ENCODE measurements around the gene EVX1.
A peak's percentile ranks its signal among the peaks of the same experiment; 100 is the strongest.

EVX1 gene

GRCh38 chr7:27242555-27243339, at the start of gene EVX1:
Gene EVX1 (plus strand): TSS chr7:27242802. CDS start chr7:27243031, 229 bp downstream.
- no peak for DNase-seq (ENCODE audit: low read depth)

- DNase-seq (ENCODE audit: low read depth), result no peak
Observed at GRCh38 chr7:27193335-27194001, 49.1 kb upstream of the EVX1 start.

GRCh38 chr7:27194002-27194352, 48.6 kb upstream of the EVX1 start:
- DNase-seq (ENCODE audit: low read depth), result no peak

- no peak for DNase-seq (ENCODE audit: low read depth)
Observed at GRCh38 chr7:27194686-27195379, 47.8 kb upstream of the EVX1 start.

- DNase-seq (ENCODE audit: low read depth), result peak; percentile 74
Observed at GRCh38 chr7:27196287-27196767, 46.3 kb upstream of the EVX1 start.

GRCh38 chr7:27197137-27198042, 45.2 kb upstream of the EVX1 start:
- no peak for DNase-seq (ENCODE audit: low read depth)

- no peak for DNase-seq (ENCODE audit: low read depth)
Observed at GRCh38 chr7:27198138-27198841, 44.3 kb upstream of the EVX1 start.

- no peak for DNase-seq (ENCODE audit: low read depth)
Observed at GRCh38 chr7:27198871-27199801, 43.5 kb upstream of the EVX1 start.

GRCh38 chr7:27199849-27200760, 42.5 kb upstream of the EVX1 start, which contains the start of gene HOXA13:
Gene HOXA13 (minus strand): TSS chr7:27200091. CDS start chr7:27200077, 14 bp downstream.
- no peak for DNase-seq (ENCODE audit: low read depth)

- no peak for DNase-seq (ENCODE audit: low read depth)
Observed at GRCh38 chr7:27200761-27201579, 41.6 kb upstream of the EVX1 start.

GRCh38 chr7:27201580-27202017, 41.0 kb upstream of the EVX1 start:
- no peak for DNase-seq (ENCODE audit: low read depth)

- DNase-seq (ENCODE audit: low read depth), result no peak
Observed at GRCh38 chr7:27202018-27202861, 40.4 kb upstream of the EVX1 start.

GRCh38 chr7:27202862-27203134, 39.8 kb upstream of the EVX1 start:
- DNase-seq (ENCODE audit: low read depth), result no peak

- DNase-seq (ENCODE audit: low read depth), result no peak
Observed at GRCh38 chr7:27203365-27203953, 39.1 kb upstream of the EVX1 start.

GRCh38 chr7:27203964-27204594, 38.5 kb upstream of the EVX1 start:
- no peak for DNase-seq (ENCODE audit: low read depth)

GRCh38 chr7:27204851-27205322, 37.7 kb upstream of the EVX1 start:
- no peak for DNase-seq (ENCODE audit: low read depth)
